ENCODE measurements around the gene ATP5F1D. TPM values are rescaled to one million over a fixed set of nuclear protein-coding genes. Genes with fewer than 3 reads are reported as not detected.

ATP5F1D gene
- total RNA-seq, 1 experiment from 2014 or later: 126 TPM

DNA sequence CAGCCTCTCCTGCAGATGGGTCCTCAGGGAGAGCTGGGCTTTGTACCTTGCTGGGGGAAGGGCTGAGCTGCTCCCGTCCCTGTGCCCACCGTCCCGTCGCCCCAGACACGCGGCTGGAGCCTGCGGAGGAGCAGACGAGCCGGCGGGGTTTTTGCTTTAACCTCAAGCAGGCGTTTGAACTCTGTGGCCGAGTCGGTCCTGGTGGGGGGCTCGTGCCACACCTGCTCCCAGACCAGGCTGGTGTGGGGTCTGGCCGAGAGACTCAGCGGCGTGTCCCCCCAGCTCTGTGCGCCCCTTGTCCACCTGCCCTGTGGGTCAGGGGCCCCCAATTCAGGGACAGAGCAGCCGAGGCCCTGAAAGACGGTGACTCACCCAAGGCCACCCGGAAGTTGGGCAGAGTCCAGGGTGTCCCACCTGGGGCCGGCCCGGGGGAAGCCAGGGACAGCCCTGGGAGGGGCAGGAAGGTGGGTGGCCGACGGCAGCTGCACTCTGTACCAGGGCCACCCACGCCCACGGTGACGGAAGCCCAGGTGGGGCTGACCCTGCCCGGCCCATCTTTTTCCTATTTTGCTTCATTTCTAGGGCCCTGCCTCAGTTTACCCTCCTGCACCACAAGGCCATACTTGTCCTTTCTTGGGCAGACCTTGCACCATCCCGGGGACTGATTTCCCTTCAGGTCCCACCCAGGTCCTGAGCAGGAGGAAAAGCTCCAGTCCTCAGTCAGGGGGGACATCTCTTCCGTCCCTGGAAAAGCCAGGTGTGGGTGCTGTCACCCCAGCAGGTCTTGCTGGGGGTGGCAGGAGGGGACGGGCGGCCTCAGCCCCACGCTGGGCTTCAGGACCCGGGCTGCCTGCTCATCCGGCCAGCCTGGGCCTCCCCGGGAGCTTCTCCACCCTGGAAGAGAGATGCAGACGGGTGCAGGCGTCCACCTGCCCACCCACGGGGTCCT, 49.4 kb downstream of the ATP5F1D start:
- Histone ChIP-seq H3K36me3 (ENCODE audit: control insufficient read depth, insufficient read depth, low read length) (no peaks in the 10 kb centered on the region), H3K9me3 (no peaks in the 10 kb centered on the region), H3K4me1 (peaks cover 30% of the 10 kb centered on the region), H3K4me3 (ENCODE audit: low read depth, low read length) (no peak overlapping the region), H3K27me3 (replicated peaks; ENCODE audit: control insufficient read depth, insufficient read depth, low read length) (no peaks in the 10 kb centered on the region)
- no peaks in the 10 kb centered on the region for H3K9me3 Mint-ChIP-seq (ENCODE audit: unreplicated experiment)
- CTCF ChIA-PET: no interaction called here
- POLR2A ChIA-PET: no interaction called here
- TF ChIP-seq, protein P1, sequence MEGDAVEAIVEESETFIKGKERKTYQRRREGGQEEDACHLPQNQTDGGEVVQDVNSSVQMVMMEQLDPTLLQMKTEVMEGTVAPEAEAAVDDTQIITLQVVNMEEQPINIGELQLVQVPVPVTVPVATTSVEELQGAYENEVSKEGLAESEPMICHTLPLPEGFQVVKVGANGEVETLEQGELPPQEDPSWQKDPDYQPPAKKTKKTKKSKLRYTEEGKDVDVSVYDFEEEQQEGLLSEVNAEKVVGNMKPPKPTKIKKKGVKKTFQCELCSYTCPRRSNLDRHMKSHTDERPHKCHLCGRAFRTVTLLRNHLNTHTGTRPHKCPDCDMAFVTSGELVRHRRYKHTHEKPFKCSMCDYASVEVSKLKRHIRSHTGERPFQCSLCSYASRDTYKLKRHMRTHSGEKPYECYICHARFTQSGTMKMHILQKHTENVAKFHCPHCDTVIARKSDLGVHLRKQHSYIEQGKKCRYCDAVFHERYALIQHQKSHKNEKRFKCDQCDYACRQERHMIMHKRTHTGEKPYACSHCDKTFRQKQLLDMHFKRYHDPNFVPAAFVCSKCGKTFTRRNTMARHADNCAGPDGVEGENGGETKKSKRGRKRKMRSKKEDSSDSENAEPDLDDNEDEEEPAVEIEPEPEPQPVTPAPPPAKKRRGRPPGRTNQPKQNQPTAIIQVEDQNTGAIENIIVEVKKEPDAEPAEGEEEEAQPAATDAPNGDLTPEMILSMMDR (IDR thresholded peaks at IDR 0.05; ENCODE audit: insufficient read depth in 1 of 2, low read depth in 1 of 2, low read length in 1 of 2, severe bottlenecking in 1 of 2, unreplicated experiment in 1 of 2): no peak
- no TSS peak for BruUV-seq (replicated peaks)
- no peak for DNase-seq
- H3K36me3 Mint-ChIP-seq (ENCODE audit: insufficient read depth, unreplicated experiment): no peaks in the 10 kb centered on the region
- intact Hi-C loops (cut with micrococcal nuclease; ENCODE audit: unreplicated experiment): loop anchor here (10.0 kb wide), 1 partner anchor 1254 kb away; no protein-coding TSS in a partner anchor
- no peak overlapping the region for H3K4me3 Mint-ChIP-seq (ENCODE audit: unreplicated experiment)
- H3K27ac Mint-ChIP-seq (ENCODE audit: unreplicated experiment): no peak overlapping the region
- H3K4me1 Mint-ChIP-seq (ENCODE audit: low read depth, unreplicated experiment): no peaks in the 10 kb centered on the region
- no peaks in the 10 kb centered on the region for H3K27me3 Mint-ChIP-seq (ENCODE audit: insufficient read depth, unreplicated experiment)

DNA sequence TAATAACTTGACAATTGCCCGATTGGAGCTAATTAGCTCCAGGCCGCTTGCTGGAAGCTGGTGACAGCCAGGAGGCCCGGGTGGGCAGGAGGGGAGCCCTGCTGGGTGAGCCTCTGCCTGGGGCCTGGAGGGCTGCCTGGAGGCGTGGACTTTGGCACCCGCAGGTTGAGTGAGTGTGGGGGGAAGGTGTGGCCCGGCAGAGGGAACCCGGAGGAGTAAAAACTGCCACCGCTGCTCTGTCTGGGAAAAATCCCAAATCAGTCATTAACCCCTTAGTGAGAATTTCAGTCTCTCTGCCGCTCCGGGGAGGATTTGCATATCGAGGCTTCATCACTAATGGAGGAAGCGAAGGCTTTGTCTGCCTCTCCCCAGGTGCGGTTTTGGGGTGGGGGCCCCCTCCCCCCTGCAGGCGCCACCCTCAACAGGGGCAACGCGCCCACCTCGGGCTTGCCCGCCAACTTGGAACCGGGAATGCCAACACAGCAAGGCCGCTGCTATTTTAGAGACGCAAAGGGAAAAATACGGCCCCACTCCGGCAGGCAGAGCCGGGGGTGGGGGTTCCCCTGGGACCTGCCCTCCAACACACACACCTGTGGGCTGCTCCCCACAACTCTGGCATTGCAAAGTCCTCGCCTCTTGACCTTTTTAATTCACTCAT, 50.3 kb downstream of the ATP5F1D start:
- Histone ChIP-seq H3K9me3 (no peaks in the 10 kb centered on the region), H3K4me1 (peaks cover 28% of the 10 kb centered on the region), H3K27me3 (replicated peaks; ENCODE audit: control insufficient read depth, insufficient read depth, low read length) (no peaks in the 10 kb centered on the region), H3K36me3 (ENCODE audit: control insufficient read depth, insufficient read depth, low read length) (no peaks in the 10 kb centered on the region), H3K4me3 (ENCODE audit: low read depth, low read length) (no peak overlapping the region)
- ChIA-PET POLR2A (no interaction called here), CTCF (interaction anchor here (0.6 kb wide), 1 partner anchor 312 kb away, joined by 3 read pairs; no protein-coding TSS in a partner anchor)
- BruUV-seq (replicated peaks): no TSS peak
- TF ChIP-seq, protein P1 (IDR thresholded peaks at IDR 0.05; ENCODE audit: insufficient read depth in 1 of 2, low read depth in 1 of 2, low read length in 1 of 2, severe bottlenecking in 1 of 2, unreplicated experiment in 1 of 2): no peak
- intact Hi-C loops (cut with micrococcal nuclease; ENCODE audit: unreplicated experiment): loop anchor here (10.0 kb wide), 1 partner anchor 1253 kb away; no protein-coding TSS in a partner anchor
- H3K4me1 Mint-ChIP-seq (ENCODE audit: low read depth, unreplicated experiment): no peaks in the 10 kb centered on the region
- no peak overlapping the region for H3K4me3 Mint-ChIP-seq (ENCODE audit: unreplicated experiment)
- DNase-seq: peak; percentile 53 to 64
- no peaks in the 10 kb centered on the region for H3K9me3 Mint-ChIP-seq (ENCODE audit: unreplicated experiment)
- peak overlapping the region; percentile 3 for H3K27ac Mint-ChIP-seq (ENCODE audit: unreplicated experiment)
- no peaks in the 10 kb centered on the region for H3K36me3 Mint-ChIP-seq (ENCODE audit: insufficient read depth, unreplicated experiment)
- H3K27me3 Mint-ChIP-seq (ENCODE audit: insufficient read depth, unreplicated experiment): no peaks in the 10 kb centered on the region

DNA sequence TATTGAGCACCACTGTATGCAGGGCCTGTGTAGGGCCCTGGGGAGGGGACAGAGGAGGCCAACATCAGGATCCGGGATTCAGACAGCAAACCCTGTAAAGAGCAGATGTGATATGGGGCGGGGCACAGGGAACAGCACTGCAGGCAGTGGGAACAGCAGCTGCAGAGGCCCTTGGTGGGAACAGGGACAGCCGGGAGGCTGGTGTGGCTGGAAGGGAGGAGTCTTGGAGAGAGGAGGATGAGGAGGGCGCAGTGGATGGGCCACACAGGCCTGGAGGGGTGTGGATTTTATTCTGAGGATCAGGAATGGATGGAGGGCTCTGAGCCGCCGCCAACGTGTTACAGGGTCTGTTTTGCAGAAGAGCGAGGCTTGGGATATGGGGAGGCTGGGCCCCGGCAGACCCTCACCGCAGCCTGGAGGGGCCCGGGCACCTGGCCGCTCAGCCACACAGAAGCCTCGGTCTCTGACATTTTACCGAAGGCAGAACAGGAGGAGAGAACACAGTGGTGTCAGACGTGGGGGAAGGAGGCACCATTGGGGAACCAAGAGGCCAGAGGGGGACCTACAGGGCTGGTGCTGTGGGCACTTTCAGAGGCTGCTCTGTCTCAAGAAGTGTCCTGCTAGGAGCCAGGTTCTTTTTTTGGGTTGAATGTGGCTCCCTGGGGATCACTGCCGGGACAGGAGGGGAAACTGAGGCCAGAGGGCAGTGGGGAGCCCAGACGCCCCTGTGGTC, 51.0 kb downstream of the ATP5F1D start:
- CTCF ChIA-PET: no interaction called here
- intact Hi-C loops (cut with micrococcal nuclease; ENCODE audit: unreplicated experiment): loop anchor here (10.0 kb wide), 1 partner anchor 1252 kb away; no protein-coding TSS in a partner anchor
- H3K4me3 Mint-ChIP-seq (ENCODE audit: unreplicated experiment): no peak overlapping the region

More for the DNA sequence above, 51.0 kb downstream of the ATP5F1D start:
- Histone ChIP-seq H3K4me1 (peaks cover 21% of the 10 kb centered on the region), H3K36me3 (ENCODE audit: control insufficient read depth, insufficient read depth, low read length) (no peaks in the 10 kb centered on the region), H3K27me3 (replicated peaks; ENCODE audit: control insufficient read depth, insufficient read depth, low read length) (no peaks in the 10 kb centered on the region), H3K4me3 (ENCODE audit: low read depth, low read length) (no peak overlapping the region), H3K9me3 (no peaks in the 10 kb centered on the region)
- Mint-ChIP-seq H3K4me1 (ENCODE audit: low read depth, unreplicated experiment) (no peaks in the 10 kb centered on the region), H3K36me3 (ENCODE audit: insufficient read depth, unreplicated experiment) (peaks cover 6% of the 10 kb centered on the region), H3K27ac (ENCODE audit: unreplicated experiment) (peak overlapping the region; percentile 3), H3K27me3 (ENCODE audit: insufficient read depth, unreplicated experiment) (no peaks in the 10 kb centered on the region), H3K9me3 (ENCODE audit: unreplicated experiment) (no peaks in the 10 kb centered on the region)
- BruUV-seq (replicated peaks): no TSS peak
- POLR2A ChIA-PET: no interaction called here
- no peak for DNase-seq
- TF ChIP-seq, protein P1 (IDR thresholded peaks at IDR 0.05; ENCODE audit: insufficient read depth in 1 of 2, low read depth in 1 of 2, low read length in 1 of 2, severe bottlenecking in 1 of 2, unreplicated experiment in 1 of 2): no peak
